H9 (cell line): Measurements from ENCODE around the gene SALL3. TPM values are rescaled to one million over a fixed set of nuclear protein-coding genes. Genes with fewer than 3 reads are reported as not detected.

Experiments used
- DNase-seq: peaks from one replicate; pipeline ENCODE4 v3.0.0-alpha.2; 2017
- H2AFZ ChIP-seq: one replicate; pipeline ENCODE4 v1.6.1; 2013; ENCODE audit warnings: mild to moderate bottlenecking, low read length, control low read depth, moderate library complexity
- H2AK5ac ChIP-seq: 2 replicates; pipeline ENCODE4 v1.6.1; 2013; ENCODE audit warnings: low read length, control low read depth, mixed read lengths; ENCODE audit not compliant: insufficient read length
- H2BK120ac ChIP-seq: one replicate; pipeline ENCODE4 v1.6.1; 2013; ENCODE audit warnings: low read depth, mild to moderate bottlenecking, low read length, control low read depth, inconsistent platforms; ENCODE audit not compliant: poor library complexity, severe bottlenecking
- H2BK12ac ChIP-seq: 2 replicates; pipeline ENCODE4 v1.6.1; 2013; ENCODE audit warnings: low read length, control low read depth, mixed read lengths, low read depth; ENCODE audit not compliant: insufficient read length
- H2BK15ac ChIP-seq: 2 replicates; pipeline ENCODE4 v1.6.1; 2013; ENCODE audit warnings: low read depth, low read length, control low read depth
- H2BK20ac ChIP-seq: one replicate; pipeline ENCODE4 v1.6.1; 2013; ENCODE audit warnings: low read depth, mild to moderate bottlenecking, low read length, control low read depth, inconsistent platforms; ENCODE audit not compliant: poor library complexity, severe bottlenecking
- H2BK5ac ChIP-seq: 2 replicates; pipeline ENCODE4 v1.6.1; 2013; ENCODE audit warnings: low read length, control low read depth, mixed read lengths; ENCODE audit not compliant: insufficient read length
- H3K14ac ChIP-seq: 2 replicates; pipeline ENCODE4 v1.6.1; 2013; ENCODE audit warnings: low read length, control low read depth; ENCODE audit not compliant: insufficient read depth
- H3K18ac ChIP-seq: 2 replicates; pipeline ENCODE4 v1.6.1; 2013; ENCODE audit warnings: low read depth, mild to moderate bottlenecking, mixed read lengths, low read length, control low read depth; ENCODE audit not compliant: insufficient read length
- H3K23ac ChIP-seq: 2 replicates; pipeline ENCODE4 v1.6.1; 2013; ENCODE audit warnings: low read length, control low read depth, mixed read lengths, low read depth; ENCODE audit not compliant: insufficient read length
- H3K23me2 ChIP-seq: 2 replicates; pipeline ENCODE4 v1.6.1; 2013; ENCODE audit warnings: low read depth, mild to moderate bottlenecking, mixed read lengths, low read length, control low read depth; ENCODE audit not compliant: insufficient read length, poor library complexity, severe bottlenecking
- H3K27ac ChIP-seq: 2 replicates; pipeline ENCODE4 v1.5.1; 2013; ENCODE audit warnings: low read length, control low read depth, mixed read lengths, low read depth; ENCODE audit not compliant: insufficient read length
- H3K27me3 ChIP-seq: 2 replicates; pipeline ENCODE4 v1.6.1; 2013; ENCODE audit warnings: low read length, control low read depth, inconsistent platforms; ENCODE audit not compliant: insufficient read depth
- H3K4ac ChIP-seq: 2 replicates; pipeline ENCODE4 v1.6.1; 2013; ENCODE audit warnings: low read depth, mild to moderate bottlenecking, control low read depth, inconsistent platforms, low read length, moderate library complexity
- H3K4me1 ChIP-seq: 2 replicates; pipeline ENCODE4 v1.6.1; 2013; ENCODE audit warnings: low read length, control low read depth, inconsistent platforms; ENCODE audit not compliant: insufficient read depth
- H3K4me2 ChIP-seq: 2 replicates; pipeline ENCODE4 v1.6.1; 2013; ENCODE audit warnings: low read length, control low read depth, mixed read lengths; ENCODE audit not compliant: insufficient read length, insufficient read depth
- H3K56ac ChIP-seq: 2 replicates; pipeline ENCODE4 v1.6.1; 2013; ENCODE audit warnings: low read depth, mild to moderate bottlenecking, mixed read lengths, low read length, control low read depth; ENCODE audit not compliant: insufficient read length
- H3K79me1 ChIP-seq: 2 replicates; pipeline ENCODE4 v1.6.1; 2013; ENCODE audit warnings: low read depth, mild to moderate bottlenecking, moderate library complexity, low read length, control low read depth, inconsistent platforms; ENCODE audit not compliant: insufficient read depth, poor library complexity, severe bottlenecking
- H3K79me2 ChIP-seq: 2 replicates; pipeline ENCODE4 v1.6.1; 2013; ENCODE audit warnings: low read length, control low read depth, inconsistent platforms; ENCODE audit not compliant: insufficient read depth
- H3K9ac ChIP-seq: 2 replicates; pipeline ENCODE4 v1.6.1; 2013; ENCODE audit warnings: low read length, control low read depth, mixed read lengths; ENCODE audit not compliant: insufficient read length; ENCODE audit errors: extremely low read depth
- H3K9me3 ChIP-seq: one replicate; pipeline ENCODE4 v1.6.1; 2013; ENCODE audit warnings: low read depth, low read length, inconsistent platforms; ENCODE audit not compliant: control insufficient read depth
- H3T11ph ChIP-seq: one replicate; pipeline ENCODE4 v1.6.1; 2013; ENCODE audit warnings: mild to moderate bottlenecking, low read length, control low read depth, inconsistent platforms
- H4K20me1 ChIP-seq: one replicate; pipeline ENCODE4 v1.6.1; 2013; ENCODE audit not compliant: control insufficient read depth, insufficient read length, insufficient read depth
- H4K5ac ChIP-seq: 2 replicates; pipeline ENCODE4 v1.6.1; 2013; ENCODE audit warnings: low read depth, mild to moderate bottlenecking, mixed read lengths, low read length, control low read depth; ENCODE audit not compliant: insufficient read length
- H4K8ac ChIP-seq: replicated peaks from 2 replicates; pipeline ENCODE4 v1.6.1; 2013; ENCODE audit warnings: low read length, control low read depth, mixed read lengths, low read depth; ENCODE audit not compliant: insufficient read length
- H4K91ac ChIP-seq: 2 replicates; pipeline ENCODE4 v1.6.1; 2013; ENCODE audit warnings: low read depth, mild to moderate bottlenecking, moderate library complexity, mixed read lengths, low read length, control low read depth; ENCODE audit not compliant: insufficient read length
- H3K27ac Mint-ChIP-seq, 3 experiments: 2 replicates in 2 of 3; 3 replicates in 1 of 3; pipeline ENCODE4 v1.8.0; 2020 to 2021; ENCODE audit warnings: mixed read lengths in 3 of 3, mild to moderate bottlenecking in 1 of 3, moderate library complexity in 1 of 3
- H3K27me3 Mint-ChIP-seq: 2 replicates; pipeline ENCODE4 v1.8.0; 2021; ENCODE audit warnings: low read depth, mild to moderate bottlenecking, moderate library complexity, mixed read lengths
- H3K36me3 Mint-ChIP-seq, 3 experiments: 2 replicates in 2 of 3; 3 replicates in 1 of 3; pipeline ENCODE4 v1.8.0; 2020 to 2021; ENCODE audit warnings: low read depth in 3 of 3, mixed read lengths in 3 of 3; ENCODE audit not compliant: insufficient read depth in 1 of 3
- H3K4me1 Mint-ChIP-seq, 2 experiments: 2 replicates each; pipeline ENCODE4 v1.8.0; 2020; ENCODE audit warnings: mixed read lengths in 2 of 2
- H3K4me3 Mint-ChIP-seq, 2 experiments: 2 replicates in 1 of 2; 3 replicates in 1 of 2; pipeline ENCODE4 v1.8.0; 2020 to 2021; ENCODE audit warnings: mild to moderate bottlenecking in 2 of 2, mixed read lengths in 2 of 2, moderate library complexity in 1 of 2
- H3K9me3 Mint-ChIP-seq, 2 experiments: 2 replicates in 1 of 2; 3 replicates in 1 of 2; pipeline ENCODE4 v1.8.0; 2020; ENCODE audit warnings: mild to moderate bottlenecking in 2 of 2, mixed read lengths in 2 of 2, moderate library complexity in 1 of 2
- WGBS: extraction: QIAGEN DNeasy Blood & Tissue Kit; methylation state at CpG from one replicate; pipeline ENCODE4 v1.1.7; 2013; ENCODE audit warnings: missing lambda C conversion rate, low lambda C conversion rate, mixed read lengths; ENCODE audit not compliant: insufficient read length; ENCODE audit errors: extremely low coverage; 5-methylcytosine and 5-hydroxymethylcytosine counted together
- total RNA-seq: library from RNA; stranded (reverse); gene quantifications from 2 replicates; pipeline ENCODE4 v1.2.1, GENCODE V29; 2021
- TF ChIP-seq, protein P1 (sequence below): fragments of 200-600 bp; sonication (generic); conservative IDR thresholded peaks from 3 replicates; pipeline ENCODE4 v1.8.0; 2021; ENCODE audit warnings: antibody characterized with exemption, mild to moderate bottlenecking

The SALL3 gene
- total RNA-seq, 1 experiment from 2014 or later = 52.4 TPM

DNA sequence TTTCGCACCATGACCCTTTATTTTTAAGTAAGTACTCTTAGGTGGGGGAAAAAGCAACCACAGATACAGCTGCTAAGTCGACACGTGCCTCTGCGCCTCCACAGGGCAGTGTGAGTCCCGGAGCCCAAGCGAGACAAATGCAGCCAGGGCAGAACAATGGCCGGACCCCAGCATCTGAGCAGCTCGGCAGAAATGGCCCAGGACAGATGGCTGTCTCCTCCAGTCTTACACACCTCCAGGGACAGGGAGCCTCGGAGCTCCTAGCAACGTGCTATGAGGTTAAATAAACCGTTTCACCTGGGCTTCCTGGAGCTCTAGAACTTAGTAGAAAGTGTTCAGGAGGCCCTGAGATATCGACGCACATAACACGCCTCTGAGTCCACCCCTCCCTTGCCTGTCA lies 47.3 kb upstream of the SALL3 start:
- Mint-ChIP-seq H3K36me3 (no peaks in the 10 kb centered on the region), H3K27ac (no peak overlapping the region), H3K4me3 (no peak overlapping the region), H3K4me1 (peaks cover 8 to 10% of the 10 kb centered on the region in 2 experiments), H3K9me3 (peaks cover 0 to 1% of the 10 kb centered on the region in 2 experiments; a peak in 1 of 5 replicates), H3K27me3 (peaks cover 7% of the 10 kb centered on the region; the same call in 1 of the 2 replicates)
- Histone ChIP-seq H3K9ac (no peak overlapping the region), H4K8ac (no peak overlapping the region), H4K20me1 (no peaks in the 10 kb centered on the region), H4K91ac (no peak overlapping the region), H2AFZ (no peak overlapping the region), H2AK5ac (no peak overlapping the region), H3K4me1 (no peaks in the 10 kb centered on the region), H3K18ac (no peak overlapping the region), H3K27me3 (no peaks in the 10 kb centered on the region), H3K4me2 (no peak overlapping the region), H3K79me1 (no peaks in the 10 kb centered on the region), H3K27ac (no peak overlapping the region), H2BK20ac (no peak overlapping the region), H3K4ac (no peak overlapping the region), H2BK5ac (no peak overlapping the region), H3K56ac (no peak overlapping the region), H3T11ph (no peak overlapping the region), H2BK120ac (no peak overlapping the region), H3K23me2 (no peaks in the 10 kb centered on the region), H3K14ac (no peak overlapping the region), H4K5ac (no peak overlapping the region), H3K23ac (no peak overlapping the region), H3K9me3 (no peaks in the 10 kb centered on the region), H2BK15ac (no peak overlapping the region), H3K79me2 (no peaks in the 10 kb centered on the region), H2BK12ac (no peak overlapping the region)
- DNase-seq = no peak
- TF ChIP-seq, protein P1, sequence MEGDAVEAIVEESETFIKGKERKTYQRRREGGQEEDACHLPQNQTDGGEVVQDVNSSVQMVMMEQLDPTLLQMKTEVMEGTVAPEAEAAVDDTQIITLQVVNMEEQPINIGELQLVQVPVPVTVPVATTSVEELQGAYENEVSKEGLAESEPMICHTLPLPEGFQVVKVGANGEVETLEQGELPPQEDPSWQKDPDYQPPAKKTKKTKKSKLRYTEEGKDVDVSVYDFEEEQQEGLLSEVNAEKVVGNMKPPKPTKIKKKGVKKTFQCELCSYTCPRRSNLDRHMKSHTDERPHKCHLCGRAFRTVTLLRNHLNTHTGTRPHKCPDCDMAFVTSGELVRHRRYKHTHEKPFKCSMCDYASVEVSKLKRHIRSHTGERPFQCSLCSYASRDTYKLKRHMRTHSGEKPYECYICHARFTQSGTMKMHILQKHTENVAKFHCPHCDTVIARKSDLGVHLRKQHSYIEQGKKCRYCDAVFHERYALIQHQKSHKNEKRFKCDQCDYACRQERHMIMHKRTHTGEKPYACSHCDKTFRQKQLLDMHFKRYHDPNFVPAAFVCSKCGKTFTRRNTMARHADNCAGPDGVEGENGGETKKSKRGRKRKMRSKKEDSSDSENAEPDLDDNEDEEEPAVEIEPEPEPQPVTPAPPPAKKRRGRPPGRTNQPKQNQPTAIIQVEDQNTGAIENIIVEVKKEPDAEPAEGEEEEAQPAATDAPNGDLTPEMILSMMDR = no peak
- no CpG with 5 or more reads among the region's 14 CpGs for WGBS
